Activated CD8-positive, alpha-beta memory T cell treated with anti-CD3 and anti-CD28 coated beads for 24 hours (primary cell): ENCODE results near the gene ZSCAN10.
"Not testable (repeated sequence)": the region's sequence is repeated elsewhere in the genome, so short reads cannot be mapped to it uniquely, and the experiment has no call there.

Source experiments
- DNase-seq: peaks from one replicate; pipeline ENCODE4 v3.0.0-alpha.2; 2020

ZSCAN10 gene

DNA sequence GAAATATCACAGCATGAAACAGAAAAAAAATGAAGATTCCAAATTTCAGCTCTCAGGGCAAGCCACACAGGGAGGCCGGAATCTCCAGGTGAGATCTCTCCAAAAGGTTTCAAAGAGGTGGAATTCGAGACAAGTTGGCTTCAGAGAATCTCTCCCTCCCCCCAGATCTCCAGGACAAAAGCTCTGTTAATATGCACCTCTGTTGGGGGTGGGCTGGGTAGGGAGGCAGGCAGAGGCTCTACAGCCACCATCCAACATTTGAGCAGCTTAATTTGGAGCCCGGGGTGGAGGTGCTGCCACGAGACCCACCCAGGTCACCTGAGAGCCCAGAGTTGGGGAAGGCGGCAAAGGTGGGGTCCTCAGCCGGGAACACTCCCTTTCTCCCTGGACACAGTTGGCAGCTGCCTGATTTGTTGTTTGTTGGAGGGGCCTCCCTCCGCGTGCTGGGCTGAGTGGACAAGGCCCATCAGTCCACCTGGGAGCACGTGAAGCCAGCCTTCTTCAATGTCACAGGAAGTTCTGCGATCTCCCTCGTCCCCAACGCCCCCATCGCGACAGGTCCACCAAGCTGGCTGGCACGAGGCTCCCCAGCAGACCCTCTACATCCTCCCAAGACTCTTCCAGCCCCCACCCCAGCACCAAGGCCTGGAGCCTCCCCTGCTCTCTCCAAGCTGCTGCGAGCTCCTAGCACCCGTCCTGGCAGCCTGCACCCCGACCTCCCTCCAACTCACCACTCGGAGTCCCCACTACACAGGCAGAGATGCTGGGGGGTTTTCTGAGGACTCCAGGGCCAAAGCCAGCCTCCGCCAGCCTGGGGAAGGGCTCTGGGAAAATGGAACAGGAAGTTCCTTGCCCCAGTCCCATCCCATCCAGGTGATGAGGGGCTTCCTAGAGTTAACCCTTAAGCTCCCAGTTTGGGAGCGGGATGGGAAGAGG lies at the start of gene ZSCAN10:
Gene ZSCAN10, minus strand, starts transcription at position 836 of the 936 bp plus-strand sequence. CDS start 6,357 bp downstream, outside the sequence.
- DNase-seq = no peak

DNA sequence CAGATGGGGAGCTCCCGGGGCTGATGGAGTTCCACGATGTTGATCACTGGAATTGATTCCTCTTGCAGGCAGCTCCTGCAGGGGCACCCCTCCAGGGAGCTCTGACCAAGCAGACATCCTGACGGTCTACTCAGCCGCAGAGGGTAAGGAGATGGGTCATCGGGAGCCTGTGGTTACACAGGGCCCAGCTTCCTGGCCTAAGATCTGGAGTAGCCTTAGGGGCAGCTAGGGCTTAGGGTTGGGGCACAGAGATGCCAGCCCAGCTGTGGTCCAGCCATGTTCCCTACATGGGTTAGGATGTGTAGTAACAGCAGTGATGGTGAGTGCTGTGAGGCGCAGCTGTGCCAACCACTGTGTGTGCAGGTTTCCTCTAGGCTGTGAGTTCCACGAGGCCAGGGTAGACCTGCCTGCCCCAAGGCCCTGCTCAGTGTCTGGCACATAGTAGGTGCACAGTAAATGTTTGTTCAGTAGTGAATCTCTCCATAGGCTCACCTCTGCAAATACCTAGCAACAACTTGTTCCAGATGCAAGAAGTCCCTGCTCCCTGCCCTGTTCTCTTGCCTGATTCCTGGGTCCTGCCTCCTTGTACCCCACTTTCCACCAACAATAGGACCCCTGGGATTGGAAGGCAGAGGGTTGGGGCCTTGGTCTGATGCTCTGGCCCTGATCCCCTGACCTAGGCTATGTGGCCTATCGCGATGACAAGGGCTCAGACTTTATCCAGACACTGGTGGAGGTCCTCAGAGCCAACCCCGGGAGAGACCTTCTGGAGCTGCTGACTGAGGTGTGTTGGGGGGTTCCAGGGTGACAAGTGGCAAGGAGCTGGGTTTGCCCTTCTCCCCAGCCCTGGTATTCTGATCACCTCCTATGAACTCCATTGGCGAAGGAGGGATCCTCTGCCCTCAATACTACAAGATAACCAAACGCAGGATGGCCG lies 49.4 kb upstream of the ZSCAN10 start:
- DNase-seq = no peak

DNA sequence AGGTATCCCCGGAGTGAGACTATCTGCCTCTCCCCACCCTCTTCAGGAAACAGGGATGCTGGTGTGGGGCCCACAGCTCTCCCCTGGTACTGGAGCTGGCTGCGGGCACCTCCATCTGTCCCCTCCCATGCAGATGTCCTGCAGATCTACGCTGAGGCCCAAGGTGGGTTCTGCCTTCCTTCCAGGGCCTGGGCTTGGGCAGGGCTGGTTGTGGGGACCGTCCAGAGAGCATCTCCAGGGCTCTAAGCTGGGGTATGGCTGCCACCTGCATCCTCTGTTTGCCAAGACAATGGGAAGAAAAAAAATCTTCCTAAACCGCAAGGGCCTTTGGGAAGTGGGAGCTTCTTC lies 48.6 kb upstream of the ZSCAN10 start:
- DNase-seq = no peak

DNA sequence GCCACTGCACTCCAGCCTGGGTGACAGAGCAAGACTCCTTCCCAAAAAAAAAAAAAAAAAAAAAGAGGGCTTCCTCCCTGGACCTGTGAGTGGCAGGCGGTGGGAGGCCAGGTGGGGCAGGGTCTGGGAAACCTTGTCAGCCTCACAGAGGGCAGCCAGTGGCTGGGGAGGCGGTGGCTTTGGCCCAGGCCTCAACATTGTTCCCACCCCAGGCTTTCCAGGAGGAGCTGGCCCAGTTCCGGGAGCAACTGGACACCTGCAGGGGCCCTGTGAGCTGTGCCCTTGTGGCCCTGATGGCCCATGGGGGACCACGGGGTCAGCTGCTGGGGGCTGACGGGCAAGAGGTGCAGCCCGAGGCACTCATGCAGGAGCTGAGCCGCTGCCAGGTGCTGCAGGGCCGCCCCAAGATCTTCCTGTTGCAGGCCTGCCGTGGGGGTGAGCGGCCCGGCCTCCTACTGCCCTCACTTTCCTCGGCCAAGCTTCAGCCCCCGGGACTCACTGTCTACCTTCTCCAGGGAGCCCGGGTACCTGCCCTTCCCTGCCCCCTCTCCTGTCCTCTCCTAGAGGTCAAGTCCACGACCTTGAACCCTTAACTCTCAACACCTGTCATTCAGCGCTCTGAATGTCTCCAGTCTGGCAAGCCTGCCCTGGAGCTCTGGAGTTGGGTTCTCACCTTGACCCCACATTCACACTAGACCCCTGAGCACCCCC lies 48.1 kb upstream of the ZSCAN10 start:
- no peak for DNase-seq

DNA sequence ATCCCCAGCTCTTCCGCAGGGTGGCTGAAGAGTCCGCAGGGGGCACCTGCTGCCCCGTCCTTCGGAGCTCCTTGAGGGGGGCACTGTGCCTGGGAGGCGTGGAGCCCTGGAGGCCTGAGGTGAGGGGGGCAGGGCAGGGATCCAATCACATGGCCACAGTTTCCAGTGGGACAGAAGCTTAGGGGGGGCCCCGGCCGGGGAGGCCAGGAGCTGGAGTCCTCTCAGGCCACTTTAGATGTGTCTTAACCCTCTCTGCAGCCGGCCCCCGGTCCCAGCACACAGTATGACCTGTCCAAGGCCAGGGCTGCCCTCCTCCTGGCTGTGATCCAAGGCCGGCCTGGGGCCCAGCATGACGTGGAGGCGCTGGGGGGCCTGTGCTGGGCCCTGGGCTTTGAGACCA lies 46.6 kb upstream of the ZSCAN10 start:
- no peak for DNase-seq

DNA sequence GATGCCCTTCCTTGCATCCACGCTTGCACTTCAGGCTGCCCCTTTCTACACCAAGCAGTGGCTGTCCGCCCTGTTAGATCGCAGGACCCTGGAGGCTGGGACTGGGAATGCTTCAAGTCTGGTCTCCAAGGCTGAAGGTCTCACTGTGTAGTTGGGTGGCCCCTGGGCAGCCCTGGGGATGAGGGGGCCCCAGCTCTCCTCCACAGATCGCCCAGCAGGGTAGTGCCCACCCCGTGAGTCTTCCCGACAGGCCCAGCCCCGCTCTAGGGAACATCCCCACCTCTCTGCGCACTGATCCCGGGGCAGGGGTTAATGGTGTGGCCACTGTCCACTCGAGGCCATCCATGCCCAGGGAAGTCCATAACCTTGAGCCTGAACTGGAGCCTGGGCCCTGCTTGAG lies 46.1 kb upstream of the ZSCAN10 start:
- DNase-seq = no peak

DNA sequence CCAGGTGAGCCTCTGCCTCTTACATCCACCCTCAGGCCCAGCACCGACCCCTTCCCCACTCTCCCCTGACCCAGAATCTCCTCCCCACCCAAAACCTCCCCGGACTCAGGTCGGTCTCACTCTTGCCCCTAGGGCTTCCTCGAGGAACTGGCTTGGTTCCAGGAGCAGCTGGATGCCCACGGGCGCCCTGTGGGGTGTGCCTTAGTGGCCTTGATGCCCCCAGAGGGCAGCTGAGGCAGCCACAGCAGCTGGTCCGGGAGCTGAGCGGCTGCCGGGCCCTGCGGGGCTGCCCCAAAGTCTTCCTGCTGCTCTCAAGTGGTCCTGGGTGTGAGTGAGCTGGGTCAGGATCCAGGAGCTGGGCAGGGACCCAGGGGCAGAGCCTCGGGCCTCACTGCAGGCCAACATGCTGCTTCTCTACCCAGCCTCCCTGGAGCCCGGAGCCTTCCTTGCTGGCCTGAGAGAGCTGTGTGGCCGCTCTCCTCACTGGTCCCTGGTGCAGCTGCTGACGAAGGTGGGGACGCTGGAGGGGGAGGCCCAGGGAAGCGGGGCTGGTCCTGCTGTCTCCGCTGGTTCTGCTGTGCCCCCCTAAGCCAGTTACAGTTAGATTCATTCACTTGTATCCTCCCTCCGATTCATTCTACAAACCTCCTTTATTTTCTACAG lies 45.4 kb upstream of the ZSCAN10 start:
- no peak for DNase-seq

DNA sequence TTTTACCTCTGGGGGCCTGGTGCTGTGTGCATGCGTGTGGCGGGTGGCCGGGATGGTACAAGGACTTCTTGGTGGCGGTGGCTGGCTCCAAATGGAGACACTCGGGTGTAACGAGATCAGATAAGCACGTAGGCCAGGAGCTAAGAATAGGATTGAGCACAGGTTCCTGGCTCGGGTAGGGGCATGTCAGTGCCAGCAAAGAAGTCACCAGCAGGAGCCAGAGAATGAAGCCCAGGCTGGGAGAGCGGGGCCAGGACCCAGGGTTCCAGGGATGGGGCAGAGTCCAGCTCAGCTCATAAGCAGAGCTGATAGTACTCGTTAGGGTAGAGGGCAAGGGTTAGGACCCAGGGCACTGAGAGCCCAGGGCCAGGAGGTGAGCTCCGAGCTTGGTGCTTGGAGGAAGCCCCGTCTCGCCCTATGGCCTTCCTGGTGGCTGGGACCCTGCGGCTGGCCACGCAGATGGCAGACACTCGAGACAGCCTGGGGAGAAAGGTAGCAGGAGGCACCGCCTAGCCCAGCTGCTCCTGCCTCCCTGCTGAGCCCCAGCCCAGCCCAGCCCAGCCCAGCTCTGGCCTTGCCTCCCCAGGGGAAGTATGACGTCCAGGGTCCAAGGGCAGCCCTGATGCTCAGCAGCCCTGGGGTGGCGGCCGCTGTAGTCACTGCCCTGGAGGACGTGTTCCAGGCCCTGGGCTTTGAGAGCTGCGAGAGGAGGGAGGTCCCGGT lies 44.7 kb upstream of the ZSCAN10 start:
- no peak for DNase-seq

DNA sequence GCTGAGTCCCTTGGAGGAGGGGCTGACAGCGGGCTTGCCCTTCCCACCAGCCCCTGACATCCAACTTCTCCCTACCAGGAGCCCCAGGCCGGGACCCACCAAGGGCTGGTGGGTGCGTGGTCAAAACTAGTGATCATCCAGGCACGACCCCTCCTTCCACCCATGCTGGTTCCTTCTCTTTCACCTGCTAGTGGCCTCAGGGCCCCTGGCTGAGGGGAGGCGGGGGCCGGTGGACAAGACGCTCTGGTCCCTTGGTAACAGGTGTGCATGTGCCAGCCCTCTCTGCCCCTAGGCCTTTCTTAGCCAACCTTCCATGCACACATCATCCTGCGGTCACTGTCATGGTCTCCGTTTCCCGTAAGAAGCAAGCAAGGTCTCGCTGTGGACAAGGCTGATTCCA lies 44.1 kb upstream of the ZSCAN10 start:
- no peak for DNase-seq

DNA sequence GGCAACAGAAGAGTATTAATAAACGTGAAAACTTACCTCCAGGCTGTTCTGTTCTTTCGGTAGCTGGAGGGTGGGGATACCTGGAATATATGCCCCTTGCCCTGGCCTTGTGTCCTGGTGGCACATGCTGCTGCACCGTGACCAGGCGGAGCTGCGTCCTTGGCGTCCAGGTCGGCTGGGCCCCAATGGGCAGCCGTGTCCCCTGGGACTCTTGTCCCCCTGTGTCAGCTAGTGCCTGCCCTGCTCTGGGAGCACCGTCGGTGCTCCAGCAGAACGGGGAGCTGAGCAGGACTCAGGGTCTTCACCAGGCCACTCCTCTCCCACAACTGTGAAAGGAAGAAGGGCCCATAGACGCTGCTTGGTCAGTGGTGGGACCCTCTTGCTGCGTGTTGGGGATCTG lies 43.7 kb upstream of the ZSCAN10 start:
- no peak for DNase-seq

DNA sequence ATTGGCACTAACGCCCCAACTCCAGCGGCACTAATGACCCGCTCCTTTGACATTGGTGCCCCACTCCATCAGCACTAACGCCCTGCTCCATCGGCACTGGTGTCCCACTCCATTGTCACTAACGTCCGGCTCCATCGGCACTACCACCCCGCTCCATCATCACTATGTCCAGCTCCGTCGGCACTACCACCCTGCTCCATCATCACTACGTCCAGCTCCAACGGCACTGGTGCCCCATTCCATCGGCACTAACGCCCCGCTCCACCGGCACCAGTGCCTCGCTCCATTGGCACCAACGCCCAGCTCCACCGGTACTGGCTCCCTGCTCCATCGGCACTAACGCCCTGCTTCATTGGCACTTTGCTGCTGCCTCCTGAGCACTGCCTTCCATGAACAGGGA lies 43.2 kb upstream of the ZSCAN10 start:
- no peak for DNase-seq

DNA sequence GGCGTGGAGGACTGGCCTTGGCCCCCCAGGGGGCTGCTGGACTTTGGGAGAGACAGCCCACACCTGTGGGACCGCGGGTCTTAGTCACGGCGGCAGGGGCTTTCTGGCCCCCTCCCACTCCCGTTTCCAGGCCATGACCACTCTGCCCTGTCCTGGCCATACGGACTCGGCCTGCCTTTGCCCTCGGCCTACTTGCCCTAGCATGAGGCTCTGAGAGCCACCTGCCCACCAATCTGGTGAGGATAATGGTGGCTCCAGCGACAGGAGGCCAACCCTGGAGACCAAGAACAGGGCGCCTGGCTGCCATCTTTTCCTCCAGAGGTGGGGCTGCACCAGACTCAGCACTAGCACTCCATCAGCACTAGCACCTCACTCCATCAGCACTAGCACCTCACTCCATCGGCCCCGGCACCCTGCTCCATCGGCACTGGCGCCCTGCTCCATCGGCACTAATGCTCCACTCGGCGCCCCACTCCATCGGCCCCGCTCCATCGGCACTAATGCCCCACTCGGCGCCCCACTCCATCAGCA lies 42.8 kb upstream of the ZSCAN10 start:
- no peak for DNase-seq

DNA sequence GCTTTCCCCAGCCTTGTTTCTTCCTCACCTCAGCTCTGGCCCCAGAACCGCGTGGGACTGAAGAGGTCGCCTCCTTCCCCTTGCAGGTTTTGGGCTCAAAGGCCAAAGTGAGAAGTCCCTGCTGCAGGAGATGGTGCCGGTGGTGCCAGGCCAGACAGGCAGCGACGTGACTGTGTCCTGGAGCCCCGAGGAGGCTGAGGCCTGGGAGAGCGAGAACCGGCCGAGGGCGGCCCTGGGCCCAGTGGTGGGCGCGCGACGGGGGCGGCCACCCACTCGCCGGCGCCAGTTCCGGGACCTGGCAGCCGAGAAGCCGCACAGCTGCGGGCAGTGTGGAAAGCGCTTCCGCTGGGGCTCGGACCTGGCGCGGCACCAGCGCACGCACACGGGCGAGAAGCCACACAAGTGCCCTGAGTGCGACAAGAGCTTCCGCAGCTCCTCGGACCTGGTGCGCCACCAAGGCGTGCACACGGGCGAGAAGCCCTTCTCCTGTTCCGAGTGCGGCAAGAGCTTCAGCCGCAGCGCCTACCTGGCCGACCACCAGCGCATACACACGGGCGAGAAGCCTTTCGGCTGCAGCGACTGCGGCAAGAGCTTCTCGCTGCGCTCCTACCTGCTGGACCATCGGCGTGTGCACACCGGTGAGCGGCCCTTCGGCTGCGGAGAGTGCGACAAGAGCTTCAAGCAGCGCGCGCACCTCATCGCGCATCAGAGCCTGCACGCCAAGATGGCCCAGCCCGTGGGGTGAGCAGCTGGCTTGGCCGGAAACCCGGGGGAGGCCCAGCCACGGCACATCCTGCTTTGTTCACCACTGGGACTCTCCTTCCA lies 41.7 kb upstream of the ZSCAN10 start:
- DNase-seq = no peak

DNA sequence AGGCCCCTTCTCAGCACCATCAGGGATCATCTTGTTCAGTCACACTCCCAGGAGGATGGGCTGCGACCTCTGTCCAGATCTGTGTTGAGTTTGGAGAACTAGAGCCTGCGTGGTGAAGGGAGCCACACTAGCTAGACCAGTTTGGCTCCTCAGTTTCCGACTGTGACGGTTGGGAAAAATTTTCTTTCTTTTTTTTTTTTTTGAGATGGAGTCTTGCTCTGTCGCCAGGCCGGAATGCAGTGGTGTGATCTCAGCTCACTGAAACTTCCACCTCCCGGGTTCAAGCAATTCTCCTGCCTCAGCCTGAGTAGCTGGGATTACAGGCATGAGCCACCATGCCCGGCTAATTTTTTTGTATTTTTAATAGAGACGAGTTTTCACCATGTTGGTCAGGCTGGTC lies 40.5 kb upstream of the ZSCAN10 start:
- DNase-seq = not testable (repeated sequence)

DNA sequence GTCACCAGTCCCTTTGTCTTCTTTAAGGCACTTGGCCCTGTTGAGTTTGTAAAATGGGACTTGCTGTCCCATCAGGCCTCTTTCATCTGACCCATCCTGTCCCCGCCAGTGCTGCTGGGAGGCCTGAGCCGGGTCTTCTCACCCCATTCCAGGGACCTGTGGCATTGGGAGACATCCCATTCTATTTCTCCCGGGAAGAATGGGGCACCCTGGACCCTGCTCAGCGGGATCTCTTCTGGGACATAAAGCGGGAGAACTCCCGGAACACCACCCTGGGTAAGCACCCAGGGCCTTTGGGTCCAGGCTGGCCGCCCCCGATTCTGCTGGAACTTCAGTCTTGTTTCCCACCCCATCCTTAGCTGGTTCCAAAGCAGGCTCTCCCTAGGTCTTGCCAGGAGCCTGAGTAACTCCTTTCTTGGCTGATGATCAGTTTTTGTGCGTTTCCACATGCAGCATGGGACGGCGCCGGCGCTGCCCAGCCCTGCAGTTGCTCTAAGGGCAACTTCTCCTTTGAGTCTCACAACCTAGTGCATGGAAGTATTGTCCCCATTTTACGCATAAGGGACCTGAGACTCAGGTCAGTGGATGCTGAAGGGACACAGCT lies 39.8 kb upstream of the ZSCAN10 start:
- no peak for DNase-seq

DNA sequence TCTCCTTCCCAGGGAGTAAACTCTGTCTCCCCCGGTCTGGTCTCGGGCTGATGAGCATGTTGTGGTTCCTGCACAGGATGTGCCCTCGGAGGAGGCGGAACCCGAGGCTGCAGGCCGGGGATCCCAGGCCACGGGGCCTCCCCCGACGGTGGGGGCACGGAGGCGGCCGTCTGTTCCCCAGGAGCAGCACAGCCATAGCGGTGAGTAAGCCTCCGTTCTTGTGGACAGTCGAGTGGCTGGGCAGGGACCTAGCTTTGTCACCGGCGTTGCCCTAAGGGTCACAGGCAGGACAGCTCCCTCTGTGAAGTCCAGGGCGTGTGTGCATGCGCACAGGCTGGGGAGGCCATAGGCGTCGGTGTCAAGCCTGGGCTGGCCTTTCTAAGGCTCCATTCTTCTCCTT lies 39.2 kb upstream of the ZSCAN10 start:
- no peak for DNase-seq

DNA sequence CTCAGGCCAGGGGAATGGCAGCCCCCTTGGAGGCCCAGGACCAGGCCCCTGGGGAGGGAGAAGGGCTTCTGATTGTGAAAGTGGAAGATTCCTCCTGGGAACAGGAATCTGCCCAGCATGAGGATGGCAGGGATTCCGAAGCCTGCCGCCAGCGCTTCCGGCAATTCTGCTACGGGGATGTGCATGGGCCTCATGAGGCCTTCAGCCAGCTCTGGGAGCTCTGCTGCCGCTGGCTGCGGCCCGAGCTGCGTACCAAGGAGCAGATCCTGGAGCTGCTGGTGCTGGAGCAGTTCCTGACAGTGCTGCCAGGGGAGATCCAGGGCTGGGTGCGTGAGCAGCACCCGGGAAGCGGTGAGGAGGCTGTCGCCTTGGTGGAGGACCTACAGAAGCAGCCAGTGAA lies 38.2 kb upstream of the ZSCAN10 start:
- no peak for DNase-seq

DNA sequence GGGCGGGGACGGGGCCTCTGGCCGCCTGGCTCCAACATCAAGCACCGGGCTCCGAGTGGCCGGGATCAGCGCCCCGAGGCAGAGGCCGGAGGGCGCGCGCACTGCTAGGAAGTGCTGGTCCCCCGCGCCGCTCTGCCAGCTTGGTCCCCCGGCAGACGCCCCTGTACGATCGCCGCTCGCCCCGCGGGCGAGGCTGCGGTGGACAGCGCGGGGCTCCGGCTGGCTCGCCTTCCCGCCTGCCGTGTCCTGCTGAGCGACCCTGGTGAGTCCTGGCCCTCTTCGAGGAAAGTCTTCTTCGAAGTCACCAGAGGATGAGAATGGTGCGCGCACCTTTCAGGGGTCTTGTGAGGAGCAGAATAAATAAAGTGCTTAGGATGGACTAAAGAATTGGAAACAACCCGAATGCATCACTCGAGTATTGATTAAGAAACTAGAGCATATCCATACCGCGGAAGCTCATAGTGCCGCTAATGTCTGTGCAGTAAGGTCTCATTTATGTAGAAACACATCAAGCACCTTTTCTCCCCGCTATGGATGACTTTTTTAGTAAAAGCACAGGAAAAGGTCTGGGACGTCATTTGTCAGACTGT lies 36.1 kb upstream of the ZSCAN10 start:
- no peak for DNase-seq

DNA sequence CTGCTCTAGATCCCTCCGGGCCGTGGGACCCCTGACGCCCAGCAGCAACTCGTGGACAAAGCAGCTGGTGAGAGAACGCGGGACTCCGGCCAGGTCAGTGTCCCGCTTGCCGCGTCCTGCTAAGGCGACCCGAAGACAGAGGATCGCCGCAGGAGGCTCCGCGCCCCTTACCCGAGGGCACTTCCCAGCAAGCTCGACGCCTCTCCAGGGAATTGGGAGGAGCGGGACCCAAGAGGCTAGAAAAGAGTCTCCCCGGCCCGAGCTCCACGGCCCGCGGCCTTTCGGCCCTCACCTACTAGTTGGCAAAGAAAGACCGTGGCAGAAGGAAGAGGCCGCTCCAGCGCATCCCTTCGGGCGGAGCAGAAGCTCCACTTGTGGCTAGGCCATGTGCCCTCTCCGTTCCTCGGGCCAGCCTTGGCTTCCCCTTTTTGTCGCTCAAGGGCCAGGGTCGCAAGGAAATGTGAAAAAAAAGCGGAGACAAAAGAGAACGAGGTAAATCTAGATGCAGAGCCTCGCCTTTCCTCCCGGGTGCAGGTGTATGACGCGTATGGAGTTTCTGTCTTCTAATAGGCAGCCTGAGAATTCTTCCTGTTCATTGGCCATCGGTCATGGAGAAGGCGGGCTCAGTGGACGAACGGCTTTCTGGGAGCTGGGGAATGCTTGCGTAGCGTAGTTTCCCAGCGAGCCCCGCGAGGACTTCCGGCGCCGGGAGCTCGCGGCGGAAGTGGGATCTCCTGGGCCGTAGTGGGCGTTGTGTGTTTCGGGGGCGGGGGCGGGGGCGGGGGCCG lies 35.4 kb upstream of the ZSCAN10 start, which contains the start of gene ZNF213:
Gene ZNF213, plus strand, starts transcription at position 692 of the 788 bp plus-strand sequence. CDS start 2,252 bp downstream, outside the sequence.
- peak; percentile 91 for DNase-seq
